Immature natural killer cell (primary cell): ENCODE data around the gene BRD3. TPM values are rescaled to one million over a fixed set of nuclear protein-coding genes. Genes with fewer than 3 reads are reported as not detected.
A peak's percentile ranks its signal among the peaks of the same experiment; 100 is the strongest.

Experiments used
- DNase-seq, 3 donors: peaks; one replicate each; pipeline ENCODE4 v3.0.0; 2022; ENCODE audit warnings: mixed read lengths in 1 of 3
- H3K27ac Mint-ChIP-seq, 6 donors: one replicate each; pipeline ENCODE4 v1.8.0; 2020; ENCODE audit warnings: mixed read lengths in 6 of 6, mild to moderate bottlenecking in 5 of 6, inconsistent platforms in 4 of 6, moderate library complexity in 3 of 6
- H3K27me3 Mint-ChIP-seq, 3 donors: one replicate each; pipeline ENCODE4 v1.8.0; 2020 to 2021; ENCODE audit warnings: low read depth in 3 of 3, mild to moderate bottlenecking in 3 of 3, mixed read lengths in 3 of 3, moderate library complexity in 3 of 3, inconsistent platforms in 1 of 3
- H3K36me3 Mint-ChIP-seq, 3 donors: one replicate each; pipeline ENCODE4 v1.8.0; 2020; ENCODE audit warnings: mixed read lengths in 3 of 3, inconsistent platforms in 2 of 3, mild to moderate bottlenecking in 2 of 3
- H3K4me1 Mint-ChIP-seq, 2 donors: one replicate each; pipeline ENCODE4 v1.8.0; 2020; ENCODE audit warnings: inconsistent platforms in 2 of 2, mild to moderate bottlenecking in 2 of 2, mixed read lengths in 2 of 2, moderate library complexity in 1 of 2
- H3K4me3 Mint-ChIP-seq, 5 donors: one replicate each; pipeline ENCODE4 v1.8.0; 2020; ENCODE audit warnings: mild to moderate bottlenecking in 5 of 5, mixed read lengths in 5 of 5, inconsistent platforms in 3 of 5, moderate library complexity in 3 of 5
- H3K9me3 Mint-ChIP-seq, 6 donors: one replicate each; pipeline ENCODE4 v1.8.0; 2020; ENCODE audit warnings: mild to moderate bottlenecking in 6 of 6, mixed read lengths in 6 of 6, inconsistent platforms in 4 of 6, moderate library complexity in 3 of 6
- polyA plus RNA-seq, 3 donors: library from polyadenylated mRNA; unstranded; fragments of 300-500 nt; fragmentation: Illumina TruSeq; gene quantifications; one replicate each; pipeline ENCODE4 v1.2.3, GENCODE V29; 2021

Gene BRD3
- polyA plus RNA-seq, 3 donors from 2014 or later, result 24.2 to 43.4 (median 29.0) TPM

DNA sequence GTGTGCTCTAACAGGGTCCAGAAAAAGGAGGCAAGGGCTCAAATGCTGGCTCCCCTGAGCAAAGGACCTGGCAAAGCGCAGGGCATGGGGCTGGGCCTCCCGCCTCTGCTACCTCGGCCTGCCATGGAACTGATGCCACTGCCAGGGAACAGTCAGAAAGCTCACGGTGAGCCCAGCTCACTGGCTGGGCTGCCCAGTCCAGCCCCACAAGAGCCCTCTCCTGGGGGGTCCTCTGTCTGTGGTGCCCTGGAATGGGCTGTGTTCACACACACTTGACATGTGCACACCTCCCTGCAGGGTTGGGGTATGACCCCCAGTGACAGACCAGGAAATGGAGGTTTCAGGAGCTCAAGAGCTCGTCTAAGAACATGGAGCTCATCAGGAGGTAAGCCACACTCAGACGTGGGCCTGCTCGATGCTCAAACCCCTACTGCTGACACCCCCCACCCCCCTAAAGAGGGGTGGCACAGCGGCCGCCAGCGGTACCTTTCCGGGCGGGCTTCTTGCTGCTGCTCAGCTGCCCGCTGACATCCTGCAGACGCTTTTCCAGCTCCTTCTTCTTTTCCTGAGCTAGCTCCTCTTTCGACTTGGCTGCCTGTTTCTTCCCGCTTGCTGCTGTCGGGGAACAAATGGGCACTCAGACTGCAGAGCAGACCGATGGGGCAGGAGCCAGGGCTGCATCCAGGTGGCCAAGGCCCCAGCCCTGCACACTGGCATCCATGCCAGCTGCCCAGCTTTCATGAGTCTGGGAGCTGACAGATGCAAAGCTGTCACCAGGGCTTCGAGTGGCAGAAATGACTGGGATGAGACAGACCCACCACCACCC, 33.4 kb downstream of the BRD3 start:
- Mint-ChIP-seq H3K27ac (no peak overlapping the region), H3K27me3 (peaks cover 3 to 6% (median 4%) of the 10 kb centered on the region in 3 donors), H3K9me3 (no peaks in the 10 kb centered on the region), H3K4me1 (peaks cover 0 to 2% of the 10 kb centered on the region in 2 donors), H3K36me3 (peaks cover 12 to 23% (median 18%) of the 10 kb centered on the region in 3 donors), H3K4me3 (no peak overlapping the region)
- no peak for DNase-seq

DNA sequence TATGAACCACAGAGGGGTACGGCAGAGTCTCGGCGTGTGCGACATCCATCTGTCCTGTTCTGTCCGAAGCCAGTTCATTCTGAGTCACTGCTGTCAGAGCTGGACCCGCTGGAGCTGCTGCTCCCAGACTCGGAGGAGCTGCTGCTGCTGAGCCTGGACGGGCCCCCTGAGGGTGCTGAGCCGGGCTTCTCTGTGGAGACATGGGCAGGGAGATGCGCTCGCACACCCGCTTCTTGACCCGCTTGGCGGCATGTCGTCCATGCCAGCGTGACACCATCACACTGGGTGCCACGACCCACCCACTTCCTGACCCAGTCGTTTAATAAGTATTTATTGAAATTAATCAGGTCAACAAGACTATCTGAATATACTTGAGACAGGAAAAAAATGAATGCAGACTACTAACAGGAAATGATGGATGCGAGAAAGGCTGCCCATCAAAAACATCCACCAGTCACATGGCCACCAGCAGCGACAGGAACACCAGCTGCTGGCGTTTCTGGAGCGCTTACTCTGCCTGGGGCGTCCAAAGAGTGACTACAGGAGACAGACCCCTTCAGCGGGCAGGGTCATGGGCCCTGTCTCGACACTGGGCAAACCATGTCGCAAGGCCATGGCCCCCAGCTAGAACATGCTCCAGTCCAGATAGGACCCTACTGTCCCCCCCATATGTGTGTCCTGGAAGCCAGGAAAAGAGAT, 34.2 kb downstream of the BRD3 start:
- peak overlapping the region in 1 of 6 donors; percentile 45 for H3K27ac Mint-ChIP-seq
- peaks cover 12 to 16% (median 14%) of the 10 kb centered on the region in 3 donors for H3K36me3 Mint-ChIP-seq
- no peaks in the 10 kb centered on the region for H3K9me3 Mint-ChIP-seq

DNA sequence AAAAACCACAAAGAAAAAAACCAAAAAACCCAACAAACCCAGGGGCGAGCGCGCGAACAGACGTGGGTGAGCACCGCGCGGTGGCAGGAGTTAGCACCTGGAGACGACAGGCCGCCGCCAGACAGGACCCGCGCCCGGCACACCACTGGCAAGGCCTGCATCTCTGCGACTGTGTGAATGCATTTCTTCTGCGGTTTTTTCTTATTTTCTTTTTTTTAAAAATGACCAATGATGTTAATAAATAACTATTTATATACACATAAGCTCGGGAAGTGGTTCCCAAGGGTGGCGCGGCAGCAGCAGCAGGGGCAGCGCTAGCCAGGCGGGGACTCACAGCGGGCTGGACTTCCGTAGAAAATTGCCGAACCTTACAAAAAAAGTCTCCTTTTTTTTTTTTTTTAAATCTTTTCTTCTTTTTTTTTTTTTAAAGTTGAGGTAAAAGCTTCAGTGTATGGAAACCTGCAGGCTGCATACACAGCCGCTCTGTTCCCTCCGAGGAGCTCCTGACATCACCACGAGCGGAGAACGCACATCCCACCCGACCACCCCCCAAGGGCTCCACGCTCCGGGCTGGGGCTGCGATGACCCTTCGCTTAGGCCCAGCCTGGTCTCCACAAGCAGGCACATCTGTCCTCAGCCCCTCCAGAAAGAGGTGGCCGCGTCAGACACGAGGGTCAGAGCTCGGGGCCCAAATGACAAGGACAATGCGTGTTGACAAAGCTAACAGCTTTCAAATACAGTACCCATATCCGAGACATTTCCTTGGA, 35.2 kb downstream of the BRD3 start:
- no peaks in the 10 kb centered on the region for H3K9me3 Mint-ChIP-seq
- peaks cover 0 to 4% (median 2%) of the 10 kb centered on the region in 3 donors for H3K27me3 Mint-ChIP-seq
- no peak overlapping the region for H3K4me3 Mint-ChIP-seq
- peaks cover 0 to 5% of the 10 kb centered on the region in 2 donors for H3K4me1 Mint-ChIP-seq
- no peak overlapping the region for H3K27ac Mint-ChIP-seq
- DNase-seq, result no peak
- H3K36me3 Mint-ChIP-seq, result peaks cover 8 to 16% (median 14%) of the 10 kb centered on the region in 3 donors

More for the DNA sequence above, 34.2 kb downstream of the BRD3 start:
- Mint-ChIP-seq H3K4me3 (no peak overlapping the region), H3K4me1 (peaks cover 0 to 2% of the 10 kb centered on the region in 2 donors), H3K27me3 (peaks cover 0 to 4% (median 2%) of the 10 kb centered on the region in 3 donors)
- DNase-seq, result no peak

GRCh38 chr9:134031783-134032182, 36.0 kb downstream of the BRD3 start:
- Mint-ChIP-seq H3K27ac (no peak overlapping the region), H3K36me3 (peaks cover 8 to 16% (median 14%) of the 10 kb centered on the region in 3 donors), H3K27me3 (peaks cover 0 to 4% (median 2%) of the 10 kb centered on the region in 3 donors), H3K4me1 (peaks cover 4 to 8% of the 10 kb centered on the region in 2 donors), H3K9me3 (no peaks in the 10 kb centered on the region), H3K4me3 (no peak overlapping the region)
- DNase-seq, result no peak

DNA sequence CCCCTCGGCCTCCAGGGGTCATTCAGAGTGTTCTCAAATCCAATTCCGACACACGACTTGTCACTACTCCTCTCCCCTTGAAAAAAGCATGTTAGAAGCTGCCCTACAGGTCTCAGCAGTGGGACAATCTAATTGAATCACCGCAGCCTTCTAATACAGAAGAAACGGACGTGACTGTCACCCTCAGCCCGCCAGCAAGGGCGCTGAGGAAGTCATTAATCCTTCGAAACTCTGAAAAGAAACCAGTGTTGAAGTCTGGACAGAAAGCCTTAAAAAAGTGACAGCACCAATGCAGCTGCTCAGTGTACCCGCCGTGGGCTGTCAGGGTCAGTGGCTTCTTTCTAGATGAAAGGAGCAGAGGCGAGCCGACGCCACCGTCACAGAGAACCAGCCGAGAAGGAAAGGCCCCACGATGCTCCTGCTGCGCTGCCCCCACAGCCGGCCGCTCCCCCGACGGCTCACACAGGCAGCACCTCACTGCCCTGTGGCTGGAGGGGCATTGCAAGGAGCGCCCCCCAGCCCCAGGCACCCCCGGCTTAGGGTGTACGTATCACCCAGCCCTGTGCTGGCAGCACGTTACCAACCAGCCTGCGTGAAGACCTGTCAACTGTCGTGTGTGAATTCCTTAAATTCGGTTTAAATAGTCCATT, 36.9 kb downstream of the BRD3 start:
- peak overlapping the region in 1 of 6 donors; percentile 60 for H3K27ac Mint-ChIP-seq
- H3K4me1 Mint-ChIP-seq, result peaks cover 6 to 13% of the 10 kb centered on the region in 2 donors
- no peaks in the 10 kb centered on the region for H3K9me3 Mint-ChIP-seq
- H3K36me3 Mint-ChIP-seq, result peaks cover 5 to 10% (median 10%) of the 10 kb centered on the region in 3 donors
- no peak overlapping the region for H3K4me3 Mint-ChIP-seq
- DNase-seq, result no peak
- H3K27me3 Mint-ChIP-seq, result peaks cover 0 to 4% (median 0%) of the 10 kb centered on the region in 3 donors

- Mint-ChIP-seq H3K4me3 (no peak overlapping the region), H3K9me3 (no peaks in the 10 kb centered on the region), H3K4me1 (peaks cover 9 to 19% of the 10 kb centered on the region in 2 donors), H3K27me3 (peaks cover 0 to 3% (median 0%) of the 10 kb centered on the region in 3 donors), H3K36me3 (peaks cover 5 to 10% (median 6%) of the 10 kb centered on the region in 3 donors), H3K27ac (no peak overlapping the region)
- DNase-seq, result no peak
Measured at GRCh38 chr9:134029248-134030226, 38.3 kb downstream of the BRD3 start.

GRCh38 chr9:134028575-134029247, 39.1 kb downstream of the BRD3 start:
- Mint-ChIP-seq H3K9me3 (no peaks in the 10 kb centered on the region), H3K4me1 (peaks cover 14 to 24% of the 10 kb centered on the region in 2 donors), H3K27ac (no peak overlapping the region), H3K4me3 (no peak overlapping the region), H3K36me3 (peaks cover 5 to 10% (median 6%) of the 10 kb centered on the region in 3 donors), H3K27me3 (peaks cover 0 to 6% (median 0%) of the 10 kb centered on the region in 3 donors)
- DNase-seq, result no peak

GRCh38 chr9:134028076-134028475, 39.8 kb downstream of the BRD3 start:
- peaks cover 0 to 6% (median 0%) of the 10 kb centered on the region in 3 donors for H3K27me3 Mint-ChIP-seq
- peak overlapping the region in 2 of 6 donors; percentile 9 to 23 for H3K27ac Mint-ChIP-seq
- H3K9me3 Mint-ChIP-seq, result no peaks in the 10 kb centered on the region
- H3K4me1 Mint-ChIP-seq, result peaks cover 14 to 23% of the 10 kb centered on the region in 2 donors
- peaks cover under 1 to 4% (median under 1%) of the 10 kb centered on the region in 3 donors for H3K36me3 Mint-ChIP-seq
- DNase-seq, result no peak
- peak overlapping the region in 3 of 5 donors; percentile 21 to 69 (median 39) for H3K4me3 Mint-ChIP-seq

DNA sequence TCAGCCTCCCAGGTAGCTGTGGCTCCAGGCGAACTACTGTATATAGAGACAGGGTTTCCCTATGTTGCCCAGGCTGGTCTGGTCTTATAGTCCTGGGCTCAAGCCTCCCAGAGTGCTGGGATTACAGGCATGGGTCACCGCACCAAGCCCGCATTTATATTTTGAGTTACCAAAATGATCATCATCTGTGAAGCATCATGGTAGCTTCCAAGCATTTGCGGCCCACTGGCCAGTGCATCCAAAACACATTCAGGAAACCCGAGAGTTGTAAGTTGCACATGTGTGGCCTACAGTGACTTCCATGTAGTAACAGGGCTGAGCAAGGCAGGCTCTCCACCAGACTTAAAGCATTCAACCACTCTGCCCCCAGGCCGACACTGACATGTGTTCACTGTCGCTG, 40.3 kb downstream of the BRD3 start:
- Mint-ChIP-seq H3K27ac (peak overlapping the region in 2 of 6 donors; percentile 9 to 23), H3K36me3 (no peaks in the 10 kb centered on the region), H3K4me1 (peaks cover 14 to 23% of the 10 kb centered on the region in 2 donors), H3K4me3 (peak overlapping the region in 4 of 5 donors; percentile 39 to 82 (median 62)), H3K27me3 (peaks cover 0 to 6% (median 0%) of the 10 kb centered on the region in 3 donors), H3K9me3 (no peaks in the 10 kb centered on the region)
- DNase-seq, result no peak

DNA sequence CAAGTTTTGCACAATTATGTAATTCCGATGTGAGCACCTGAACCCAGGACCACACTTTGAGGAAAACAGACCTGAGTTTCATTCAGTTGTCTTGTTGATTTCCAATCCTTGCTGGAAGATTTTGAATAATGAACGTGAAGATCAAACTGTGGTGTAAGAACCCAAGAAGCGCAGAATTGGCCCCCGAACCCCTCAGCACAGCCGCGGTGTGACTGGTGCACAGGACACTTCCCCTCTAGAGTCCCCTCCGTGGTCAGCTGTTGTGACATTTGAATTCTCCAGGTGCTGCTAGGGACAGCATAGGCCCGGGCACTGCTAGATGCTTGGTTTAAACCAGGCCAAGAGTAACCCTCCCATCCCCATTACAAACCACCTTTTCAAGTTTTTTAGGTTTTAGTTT, 40.8 kb downstream of the BRD3 start:
- Mint-ChIP-seq H3K9me3 (no peaks in the 10 kb centered on the region), H3K4me3 (peak overlapping the region; percentile 52 to 82 (median 61)), H3K36me3 (no peaks in the 10 kb centered on the region), H3K27me3 (peaks cover 0 to 6% (median 0%) of the 10 kb centered on the region in 3 donors), H3K4me1 (peaks cover 14 to 23% of the 10 kb centered on the region in 2 donors), H3K27ac (peak overlapping the region in 1 of 6 donors; percentile 45)
- no peak for DNase-seq

- Mint-ChIP-seq H3K36me3 (no peaks in the 10 kb centered on the region), H3K27me3 (peaks cover 0 to 6% (median 0%) of the 10 kb centered on the region in 3 donors), H3K4me3 (peak overlapping the region; percentile 67 to 82 (median 73)), H3K4me1 (peaks cover 14 to 23% of the 10 kb centered on the region in 2 donors), H3K27ac (peak overlapping the region in 1 of 6 donors; percentile 39), H3K9me3 (no peaks in the 10 kb centered on the region)
- DNase-seq, result no peak
Measured at GRCh38 chr9:134026581-134026980, 41.2 kb downstream of the BRD3 start.
